ENCODE results near the gene PTDSS2. TPM values are rescaled to one million over a fixed set of nuclear protein-coding genes. Genes with fewer than 3 reads are reported as not detected.

The PTDSS2 gene
- total and polyA plus RNA-seq, 2 of the 13 experiments (the other 11 are each of a cell fraction or from before 2014, with no cell fraction given), result 21.7 to 26.4 TPM

DNA sequence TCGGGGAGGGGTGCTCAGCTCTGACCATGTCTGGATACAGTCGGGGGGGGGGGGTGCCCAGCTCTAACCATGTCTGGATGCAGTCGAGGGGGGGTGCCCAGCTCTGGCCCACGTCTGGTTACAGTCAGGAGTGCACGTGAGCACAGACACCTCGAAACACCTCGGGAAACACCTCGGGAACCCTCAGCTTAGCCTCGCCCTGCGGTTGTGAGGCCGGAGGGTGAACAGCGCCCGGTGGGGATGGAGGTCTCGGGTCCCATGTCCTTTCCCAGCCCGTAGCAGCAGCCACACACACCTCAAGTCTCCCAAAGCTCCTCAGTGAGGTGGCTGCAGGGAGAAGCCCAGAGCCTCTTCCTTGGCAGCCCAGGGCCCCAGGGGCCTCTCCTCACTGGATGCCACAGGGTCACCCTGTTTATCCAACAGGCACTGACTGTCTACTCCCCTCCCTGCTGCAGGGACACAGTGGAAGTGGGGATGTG is 37.4 kb upstream of the PTDSS2 start (continued):
- TF ChIP-seq ZNF780A (CRISPR knock-in tag; IDR thresholded peaks at IDR 0.05) (no peak), ZNF737 (CRISPR knock-in tag; IDR thresholded peaks at IDR 0.05; ENCODE audit: borderline replicate concordance) (no peak), ZNF333 (CRISPR knock-in tag; IDR thresholded peaks at IDR 0.05; ENCODE audit: borderline replicate concordance) (no peak), ZNF709 (CRISPR knock-in tag; IDR thresholded peaks at IDR 0.05) (no peak)

DNA sequence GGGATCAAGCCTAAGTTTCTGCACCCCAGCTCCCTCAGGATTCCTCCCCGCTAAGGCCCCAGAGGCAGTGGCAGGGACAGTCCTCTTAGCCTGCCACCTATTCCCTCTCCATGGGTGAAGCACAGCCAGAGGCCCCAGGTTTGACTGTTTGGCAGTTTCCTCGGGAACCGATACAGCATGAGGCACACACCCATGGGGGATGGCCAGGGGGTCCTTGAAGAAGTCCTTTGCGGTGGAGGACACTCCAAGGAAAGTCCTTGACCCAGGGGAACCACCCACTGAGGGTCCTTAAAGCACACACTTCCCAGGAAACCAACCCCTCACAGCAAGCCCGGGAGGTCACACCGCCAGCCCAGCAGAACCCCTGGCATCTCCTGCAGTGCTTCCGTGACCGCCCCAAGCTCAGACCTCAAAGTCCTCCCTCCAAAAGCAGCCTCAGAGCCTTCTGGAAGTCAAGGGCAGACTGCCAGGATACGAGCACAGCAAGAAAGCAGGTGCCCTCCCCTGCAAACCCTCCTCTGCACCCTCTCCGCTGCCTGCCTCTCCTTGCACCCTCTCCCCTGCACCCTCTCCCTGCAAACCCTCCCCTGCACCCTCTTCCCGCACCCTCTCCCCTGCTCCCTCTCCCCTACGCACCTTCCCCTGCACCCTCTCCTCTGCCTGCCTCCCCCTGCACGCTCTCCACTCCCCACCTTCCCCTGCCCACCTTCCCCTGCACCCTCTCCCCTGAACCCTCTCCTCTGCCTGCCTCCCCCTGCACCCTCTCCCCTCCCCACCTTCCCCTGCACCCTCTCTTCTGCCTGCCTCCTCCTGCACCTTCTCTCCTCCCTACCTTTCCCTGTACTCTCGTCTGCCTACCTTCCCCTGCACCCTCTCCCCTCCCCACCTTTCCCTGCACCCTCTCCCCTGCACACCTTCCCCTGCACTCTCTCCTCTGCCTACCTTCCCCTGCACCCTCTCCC is 36.7 kb upstream of the PTDSS2 start:
- Histone ChIP-seq H3K4me3 (replicated peaks in 1 of 3; ENCODE audit: insufficient read depth in 1 of 3, low read depth in 2 of 3, low read length in 3 of 3) (no peak overlapping the region), H3K9me3 (ENCODE audit: low read length) (no peaks in the 10 kb centered on the region), H3K9ac (ENCODE audit: insufficient read depth, low read depth, low read length) (no peak overlapping the region), H3K27ac (ENCODE audit: extremely low read length, insufficient read depth, low read length) (no peak overlapping the region), H2AFZ (ENCODE audit: low read length) (no peak overlapping the region), H3K79me2 (ENCODE audit: insufficient read depth, low read length) (no peaks in the 10 kb centered on the region), H3K36me3 (replicated peaks in 1 of 2; ENCODE audit: control insufficient read depth in 1 of 2, insufficient read depth in 2 of 2, low read length in 2 of 2) (no peaks in the 10 kb centered on the region), H3K4me1 (ENCODE audit: insufficient read depth, low read length) (peaks cover 61% of the 10 kb centered on the region), H4K20me1 (ENCODE audit: insufficient read depth, low read length) (no peaks in the 10 kb centered on the region), H3K4me2 (ENCODE audit: low read depth, low read length) (no peak overlapping the region), H3K27me3 (ENCODE audit: control insufficient read depth in 1 of 2, insufficient read depth in 2 of 2, low read length in 2 of 2) (peaks cover 2 to 10% of the 10 kb centered on the region in 2 experiments; a peak in 1 of 5 replicates)
- in situ Hi-C loops (cut with HindIII; ENCODE audit: extremely low pct_ligation_motif_present, low pct_unique_long_range_greater_than_20kb), result no loop called here
- intact Hi-C loops (cut with micrococcal nuclease; ENCODE audit: unreplicated experiment), result no loop called here
- WGBS (ENCODE audit: low lambda C conversion rate), result 17% methylated on average over 7 of the region's 14 CpGs
- no TSS peak for BruUV-seq (replicated peaks)
- ATAC-seq, result no peak
- ChIA-PET CTCF (ENCODE audit: low intra/inter-chr PET ratio, low total read pairs) (no interaction called here), POLR2A (interaction anchor here (1.1 kb wide), 1 partner anchor 35 kb away, joined by 4 read pairs; no protein-coding TSS in a partner anchor)
- DNase-seq (ENCODE audit: low spot score), result no peak
- FAIRE-seq, result no peak
- TF ChIP-seq PCBP1 (IDR thresholded peaks at IDR 0.05; ENCODE audit: borderline replicate concordance, low read depth, low read length) (0 out of 2 replicates have a peak, but pooled peaks have one; percentile 46), ZSCAN25 (CRISPR knock-in tag; IDR thresholded peaks at IDR 0.05) (peak; percentile 97), YY1 (IDR thresholded peaks at IDR 0.05; ENCODE audit: insufficient read depth, insufficient replicate concordance, low read depth, low read length) (no peak), ZNF234 (CRISPR knock-in tag; conservative IDR thresholded peaks at IDR 0.05) (no peak), ZBTB42 (CRISPR knock-in tag; IDR thresholded peaks at IDR 0.05) (no peak)
- TF ChIP-seq, protein P1, sequence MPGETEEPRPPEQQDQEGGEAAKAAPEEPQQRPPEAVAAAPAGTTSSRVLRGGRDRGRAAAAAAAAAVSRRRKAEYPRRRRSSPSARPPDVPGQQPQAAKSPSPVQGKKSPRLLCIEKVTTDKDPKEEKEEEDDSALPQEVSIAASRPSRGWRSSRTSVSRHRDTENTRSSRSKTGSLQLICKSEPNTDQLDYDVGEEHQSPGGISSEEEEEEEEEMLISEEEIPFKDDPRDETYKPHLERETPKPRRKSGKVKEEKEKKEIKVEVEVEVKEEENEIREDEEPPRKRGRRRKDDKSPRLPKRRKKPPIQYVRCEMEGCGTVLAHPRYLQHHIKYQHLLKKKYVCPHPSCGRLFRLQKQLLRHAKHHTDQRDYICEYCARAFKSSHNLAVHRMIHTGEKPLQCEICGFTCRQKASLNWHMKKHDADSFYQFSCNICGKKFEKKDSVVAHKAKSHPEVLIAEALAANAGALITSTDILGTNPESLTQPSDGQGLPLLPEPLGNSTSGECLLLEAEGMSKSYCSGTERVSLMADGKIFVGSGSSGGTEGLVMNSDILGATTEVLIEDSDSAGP (CRISPR knock-in tag; IDR thresholded peaks at IDR 0.05; ENCODE audit: borderline replicate concordance), result no peak
- TF ChIP-seq, protein P2, sequence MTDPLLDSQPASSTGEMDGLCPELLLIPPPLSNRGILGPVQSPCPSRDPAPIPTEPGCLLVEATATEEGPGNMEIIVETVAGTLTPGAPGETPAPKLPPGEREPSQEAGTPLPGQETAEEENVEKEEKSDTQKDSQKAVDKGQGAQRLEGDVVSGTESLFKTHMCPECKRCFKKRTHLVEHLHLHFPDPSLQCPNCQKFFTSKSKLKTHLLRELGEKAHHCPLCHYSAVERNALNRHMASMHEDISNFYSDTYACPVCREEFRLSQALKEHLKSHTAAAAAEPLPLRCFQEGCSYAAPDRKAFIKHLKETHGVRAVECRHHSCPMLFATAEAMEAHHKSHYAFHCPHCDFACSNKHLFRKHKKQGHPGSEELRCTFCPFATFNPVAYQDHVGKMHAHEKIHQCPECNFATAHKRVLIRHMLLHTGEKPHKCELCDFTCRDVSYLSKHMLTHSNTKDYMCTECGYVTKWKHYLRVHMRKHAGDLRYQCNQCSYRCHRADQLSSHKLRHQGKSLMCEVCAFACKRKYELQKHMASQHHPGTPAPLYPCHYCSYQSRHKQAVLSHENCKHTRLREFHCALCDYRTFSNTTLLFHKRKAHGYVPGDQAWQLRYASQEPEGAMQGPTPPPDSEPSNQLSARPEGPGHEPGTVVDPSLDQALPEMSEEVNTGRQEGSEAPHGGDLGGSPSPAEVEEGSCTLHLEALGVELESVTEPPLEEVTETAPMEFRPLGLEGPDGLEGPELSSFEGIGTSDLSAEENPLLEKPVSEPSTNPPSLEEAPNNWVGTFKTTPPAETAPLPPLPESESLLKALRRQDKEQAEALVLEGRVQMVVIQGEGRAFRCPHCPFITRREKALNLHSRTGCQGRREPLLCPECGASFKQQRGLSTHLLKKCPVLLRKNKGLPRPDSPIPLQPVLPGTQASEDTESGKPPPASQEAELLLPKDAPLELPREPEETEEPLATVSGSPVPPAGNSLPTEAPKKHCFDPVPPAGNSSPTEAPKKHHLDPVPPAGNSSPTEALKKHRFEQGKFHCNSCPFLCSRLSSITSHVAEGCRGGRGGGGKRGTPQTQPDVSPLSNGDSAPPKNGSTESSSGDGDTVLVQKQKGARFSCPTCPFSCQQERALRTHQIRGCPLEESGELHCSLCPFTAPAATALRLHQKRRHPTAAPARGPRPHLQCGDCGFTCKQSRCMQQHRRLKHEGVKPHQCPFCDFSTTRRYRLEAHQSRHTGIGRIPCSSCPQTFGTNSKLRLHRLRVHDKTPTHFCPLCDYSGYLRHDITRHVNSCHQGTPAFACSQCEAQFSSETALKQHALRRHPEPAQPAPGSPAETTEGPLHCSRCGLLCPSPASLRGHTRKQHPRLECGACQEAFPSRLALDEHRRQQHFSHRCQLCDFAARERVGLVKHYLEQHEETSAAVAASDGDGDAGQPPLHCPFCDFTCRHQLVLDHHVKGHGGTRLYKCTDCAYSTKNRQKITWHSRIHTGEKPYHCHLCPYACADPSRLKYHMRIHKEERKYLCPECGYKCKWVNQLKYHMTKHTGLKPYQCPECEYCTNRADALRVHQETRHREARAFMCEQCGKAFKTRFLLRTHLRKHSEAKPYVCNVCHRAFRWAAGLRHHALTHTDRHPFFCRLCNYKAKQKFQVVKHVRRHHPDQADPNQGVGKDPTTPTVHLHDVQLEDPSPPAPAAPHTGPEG (CRISPR knock-in tag; IDR thresholded peaks at IDR 0.05), result no peak
